ENCODE results near the gene OTUD5. TPM values are rescaled to one million over a fixed set of nuclear protein-coding genes. Genes with fewer than 3 reads are reported as not detected.
"Not testable (repeated sequence)": the region's sequence is repeated elsewhere in the genome, so short reads cannot be mapped to it uniquely, and the experiment has no call there.

Gene OTUD5
- total RNA-seq, 1 donor from 2014 or later = 44.5 TPM

GRCh38 chrX:48890296-48890925 lies 67.0 kb downstream of the OTUD5 start:
- no peak for DNase-seq (ENCODE audit: low spot score)

GRCh38 chrX:48886586-48886985 lies 70.8 kb downstream of the OTUD5 start:
- not testable (repeated sequence) for DNase-seq (ENCODE audit: low spot score)

GRCh38 chrX:48883729-48884128 lies 73.7 kb downstream of the OTUD5 start:
- DNase-seq (ENCODE audit: low spot score) = no peak

GRCh38 chrX:48876944-48877343 lies 80.5 kb downstream of the OTUD5 start:
- not testable (repeated sequence) for DNase-seq (ENCODE audit: low spot score)

Other genes starting within 250 kb of the OTUD5 start
- not detected for gene GLOD5, start 195.9 kb downstream of the OTUD5 start, total RNA-seq (ENCODE audit: insufficient read depth, low replicate concordance)
- gene GATA1, start 171.0 kb downstream of the OTUD5 start, total RNA-seq (ENCODE audit: insufficient read depth, low replicate concordance) = not detected
- gene HDAC6, start 155.5 kb downstream of the OTUD5 start, total RNA-seq (ENCODE audit: insufficient read depth, low replicate concordance) = 53.7 TPM
- gene ERAS, start 131.1 kb downstream of the OTUD5 start, total RNA-seq (ENCODE audit: insufficient read depth, low replicate concordance) = 5.3 TPM
- not detected for gene PCSK1N, start 122.0 kb downstream of the OTUD5 start, total RNA-seq (ENCODE audit: insufficient read depth, low replicate concordance)
- 25.3 TPM for gene TIMM17B, start 59.8 kb downstream of the OTUD5 start, total RNA-seq (ENCODE audit: insufficient read depth, low replicate concordance)
- 20.2 TPM for gene PQBP1, start 59.7 kb downstream of the OTUD5 start, total RNA-seq (ENCODE audit: insufficient read depth, low replicate concordance)
- 13.7 TPM for gene SLC35A2, start 46.0 kb downstream of the OTUD5 start, total RNA-seq (ENCODE audit: insufficient read depth, low replicate concordance)
- gene PIM2, start 38.6 kb downstream of the OTUD5 start, total RNA-seq (ENCODE audit: insufficient read depth, low replicate concordance) = 7.9 TPM
- 1.2 TPM for gene KCND1, start 14.2 kb upstream of the OTUD5 start, total RNA-seq (ENCODE audit: insufficient read depth, low replicate concordance)
- 20.2 TPM for gene GRIPAP1, start 44.7 kb upstream of the OTUD5 start, total RNA-seq (ENCODE audit: insufficient read depth, low replicate concordance)
- 22.1 TPM for gene TFE3, start 85.8 kb upstream of the OTUD5 start, total RNA-seq (ENCODE audit: insufficient read depth, low replicate concordance)
- 1.7 TPM for gene CCDC120, start 101.4 kb upstream of the OTUD5 start, total RNA-seq (ENCODE audit: insufficient read depth, low replicate concordance)
- 9.4 TPM for gene PRAF2, start 116.4 kb upstream of the OTUD5 start, total RNA-seq (ENCODE audit: insufficient read depth, low replicate concordance)
- gene WDR45, start 122.3 kb upstream of the OTUD5 start, total RNA-seq (ENCODE audit: insufficient read depth, low replicate concordance) = 13.5 TPM
- gene GPKOW, start 166.1 kb upstream of the OTUD5 start, total RNA-seq (ENCODE audit: insufficient read depth, low replicate concordance) = 11.8 TPM
- 0.24 TPM for gene MAGIX, start 205.2 kb upstream of the OTUD5 start, total RNA-seq (ENCODE audit: insufficient read depth, low replicate concordance)
- 28.9 TPM for gene PLP2, start 214.3 kb upstream of the OTUD5 start, total RNA-seq (ENCODE audit: insufficient read depth, low replicate concordance)
- 20.2 TPM for gene PRICKLE3, start 228.8 kb upstream of the OTUD5 start, total RNA-seq (ENCODE audit: insufficient read depth, low replicate concordance)
- gene SYP, start 242.6 kb upstream of the OTUD5 start, total RNA-seq (ENCODE audit: insufficient read depth, low replicate concordance) = 0.24 TPM